ENCODE data around the gene C9.
"Not testable (repeated sequence)": the region's sequence is repeated elsewhere in the genome, so short reads cannot be mapped to it uniquely, and the experiment has no call there.

The C9 gene

DNA sequence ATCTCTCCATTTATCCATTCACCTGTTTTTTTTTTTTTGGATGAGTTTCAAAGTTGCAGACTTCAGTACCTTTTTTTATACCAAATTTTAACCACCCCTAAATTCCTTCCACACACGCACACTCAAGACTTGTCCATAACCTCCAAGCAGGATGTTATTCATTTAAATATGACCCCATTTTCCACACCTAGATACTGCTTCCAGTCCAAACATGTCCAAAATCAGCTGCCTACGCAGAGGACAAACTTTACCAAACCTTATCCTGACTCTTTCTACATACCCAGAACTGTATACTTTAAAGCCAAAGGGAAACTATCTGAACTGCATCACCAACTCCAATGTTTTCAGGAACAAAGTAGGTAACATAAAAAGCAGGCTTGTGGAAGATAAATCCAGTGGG lies 108.9 kb downstream of the C9 start:
- no peak for DNase-seq

DNA sequence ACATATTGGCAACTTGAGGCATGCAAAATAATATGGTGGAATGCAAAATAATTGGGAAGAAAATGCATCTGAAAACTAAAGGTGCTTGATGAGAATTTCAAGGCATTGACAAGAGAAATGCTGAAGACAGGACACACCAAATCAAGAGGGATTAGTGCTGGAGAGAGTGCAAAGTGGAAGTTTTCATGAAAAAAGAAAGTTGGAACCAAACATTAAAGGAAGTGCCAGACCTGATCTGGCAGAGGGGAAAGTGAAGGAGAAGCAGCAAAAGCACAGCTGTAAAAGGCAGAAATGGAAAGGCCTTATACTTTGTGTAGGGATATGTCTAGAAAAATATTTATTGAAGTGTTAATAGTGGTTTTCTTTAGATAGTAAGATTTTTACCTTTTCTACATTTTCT lies 109.6 kb downstream of the C9 start:
- no peak for DNase-seq

DNA sequence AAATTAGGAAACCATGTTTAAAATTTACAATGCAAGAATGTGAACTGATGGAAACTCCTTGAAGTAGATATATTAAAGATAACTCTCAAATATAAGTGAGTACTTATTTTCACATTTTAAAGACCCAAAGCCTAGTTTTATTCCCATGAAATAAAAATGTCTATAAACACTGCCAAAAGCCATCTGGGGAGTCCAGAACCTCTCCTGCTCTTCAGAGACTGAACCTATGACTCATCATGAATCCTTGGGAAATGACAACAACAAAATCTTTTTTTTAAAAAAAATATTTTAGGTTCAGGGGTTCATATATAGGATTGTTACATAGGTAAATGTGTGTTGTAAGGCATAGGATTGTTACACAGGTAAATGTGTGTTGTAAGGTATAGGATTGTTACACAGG lies 111.1 kb downstream of the C9 start:
- DNase-seq, result no peak

DNA sequence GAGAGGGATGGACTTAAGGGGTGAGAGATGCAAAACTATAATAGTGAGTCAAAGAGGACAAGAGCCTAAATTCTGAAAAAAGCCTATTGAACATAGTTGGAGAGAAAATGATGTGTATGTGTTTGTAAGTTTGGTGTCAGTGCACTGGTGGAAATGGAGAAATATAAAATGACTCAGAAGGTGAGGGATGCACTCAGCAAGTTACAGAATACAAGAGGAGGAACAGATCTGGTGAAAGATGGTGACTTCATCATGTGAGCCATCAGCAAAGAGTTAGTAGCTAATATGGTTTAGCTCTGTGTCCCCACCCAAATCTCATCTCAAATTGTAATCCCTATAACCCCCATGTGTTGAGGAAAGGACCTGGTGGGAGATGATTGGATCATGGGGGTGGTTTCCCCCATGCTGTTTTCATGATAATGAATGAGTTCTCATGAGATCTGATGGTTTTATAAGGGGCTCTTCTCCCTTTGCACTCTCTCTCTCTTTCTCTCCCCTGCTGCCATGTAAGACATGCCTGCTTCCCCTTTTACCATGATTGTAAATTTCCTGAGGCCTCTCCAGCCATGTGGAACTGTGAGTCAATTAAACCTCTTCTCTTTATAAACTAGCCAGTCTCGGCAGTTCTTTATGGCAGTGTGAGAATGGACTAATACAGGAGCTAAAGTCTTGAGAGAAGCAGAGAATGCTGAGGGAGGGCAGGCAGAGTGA lies 114.6 kb downstream of the C9 start:
- DNase-seq, result no peak

DNA sequence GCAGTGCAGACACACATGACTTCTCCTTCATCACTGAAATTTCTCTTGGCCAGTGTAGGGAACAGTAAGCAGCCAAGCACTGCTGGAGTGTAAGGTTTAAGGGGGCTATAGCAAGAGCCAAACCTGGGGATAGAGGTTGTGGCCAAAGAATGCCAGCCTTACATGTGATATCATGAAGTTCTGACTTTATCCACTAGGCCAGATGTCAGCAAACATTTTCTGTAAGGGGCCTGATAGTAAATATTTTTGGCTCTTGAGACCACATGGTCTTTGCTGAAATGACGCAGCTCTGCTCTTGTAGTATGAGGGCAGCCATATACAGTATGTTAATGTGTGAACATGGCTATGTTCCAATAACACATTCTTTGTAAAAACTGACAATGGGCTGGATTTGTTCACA lies 115.2 kb downstream of the C9 start:
- no peak for DNase-seq

DNA sequence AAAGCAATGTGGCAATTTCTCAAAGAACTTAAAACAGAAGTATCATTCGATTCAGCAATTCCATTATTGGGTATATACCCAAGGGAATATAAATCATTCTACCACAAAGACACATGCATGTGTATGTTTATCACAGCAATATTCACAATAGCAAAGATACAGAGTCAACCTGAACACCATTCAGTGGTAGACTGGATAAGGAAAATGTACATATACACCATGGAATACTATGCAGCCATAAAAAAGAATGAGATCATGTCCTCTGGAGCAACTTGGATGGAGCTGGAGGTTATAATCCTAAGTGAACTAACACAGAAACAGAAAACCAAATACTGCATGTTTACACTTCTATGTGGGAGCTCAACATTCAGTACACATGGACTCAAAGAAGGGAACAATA lies 123.5 kb downstream of the C9 start:
- no peak for DNase-seq

DNA sequence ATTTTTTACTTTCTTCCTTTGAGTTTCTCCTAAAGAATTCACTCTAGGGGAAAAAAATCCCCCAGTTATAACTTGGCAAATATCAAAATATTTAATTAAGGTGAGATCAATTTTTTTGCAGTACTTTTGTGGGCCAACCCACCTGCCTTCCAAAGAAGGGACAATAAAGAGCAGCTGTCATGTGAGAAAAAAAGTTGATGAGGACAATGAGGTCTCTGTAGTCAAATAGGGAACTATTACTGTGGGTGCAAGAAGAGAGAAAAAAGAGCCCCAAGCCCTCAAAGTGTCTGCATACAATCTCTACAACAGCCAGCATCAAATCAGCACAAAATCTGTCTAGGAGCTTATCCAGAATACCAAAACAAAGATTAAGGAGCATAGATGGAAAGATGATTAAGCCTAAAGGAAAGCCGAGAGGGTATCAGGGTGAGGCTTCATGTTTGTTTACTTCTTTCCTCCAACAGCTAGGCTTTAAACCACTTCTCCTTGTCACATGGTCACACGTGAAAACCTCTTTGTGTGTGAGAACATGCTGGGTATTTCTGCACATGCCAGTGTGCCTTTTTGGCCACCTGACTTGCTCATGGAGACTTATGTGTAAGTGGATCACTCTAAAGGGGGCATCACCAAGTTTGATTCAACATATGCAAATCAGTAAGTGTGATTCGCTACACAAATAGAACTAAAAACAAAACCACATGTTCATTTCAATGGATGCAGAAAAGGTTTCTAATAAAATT lies 125.8 kb downstream of the C9 start:
- no peak for DNase-seq

DNA sequence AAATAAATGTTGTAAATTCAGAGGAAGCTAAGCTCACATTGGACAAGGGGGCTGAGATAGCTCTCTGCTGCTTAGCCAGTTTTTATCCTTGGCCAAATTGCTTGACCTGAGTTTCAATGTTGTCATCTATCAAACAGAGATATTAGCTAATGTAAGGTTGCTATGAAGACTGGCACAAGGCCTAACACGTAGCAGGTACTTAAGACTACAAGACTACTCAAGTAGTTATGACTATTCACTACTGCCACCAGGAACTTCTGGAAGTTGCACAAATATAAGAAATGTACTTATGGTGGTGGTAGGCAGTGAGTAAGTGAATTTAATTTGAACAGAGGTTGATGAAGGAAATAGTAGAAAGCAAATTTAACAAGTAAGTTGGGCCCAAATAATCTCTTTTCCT lies 127.6 kb downstream of the C9 start:
- no peak for DNase-seq

DNA sequence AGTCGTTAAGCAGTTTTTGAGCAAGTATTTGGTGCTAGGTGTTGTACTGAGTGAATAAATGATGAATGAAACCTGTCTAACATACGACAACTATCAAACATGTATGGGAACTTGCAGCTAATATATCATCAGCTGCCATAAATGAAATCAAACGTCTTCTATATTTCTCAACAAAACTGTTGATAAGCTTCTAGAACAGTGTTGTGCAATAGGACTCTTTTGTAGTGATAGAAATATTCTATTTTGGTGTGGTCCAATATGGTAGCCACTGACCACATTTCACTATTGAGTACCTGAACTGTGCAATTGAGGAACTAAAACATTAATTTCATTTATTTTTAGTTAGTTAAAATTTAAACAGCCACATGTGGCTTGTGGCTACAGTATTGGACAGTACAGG lies 128.6 kb downstream of the C9 start:
- DNase-seq, result no peak

DNA sequence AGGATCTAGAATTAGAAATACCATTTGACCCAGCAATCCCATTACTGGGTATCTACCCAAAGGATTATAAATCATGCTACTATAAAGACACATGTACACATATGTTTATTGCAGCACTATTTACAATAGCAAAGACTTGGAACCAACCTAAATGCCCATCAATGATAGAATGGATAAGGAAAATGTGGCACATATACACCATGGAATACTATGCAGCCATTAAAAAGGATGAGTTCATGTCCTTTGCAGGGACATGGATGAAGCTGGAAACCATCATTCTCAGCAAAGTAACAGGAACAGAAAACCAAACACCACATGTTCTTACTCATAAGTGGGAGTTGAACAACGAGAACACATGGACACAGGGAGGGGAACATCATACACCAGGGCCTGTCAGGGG lies 129.8 kb downstream of the C9 start:
- DNase-seq, result not testable (repeated sequence)
